ENCODE measurements around the gene PPP1R17.

PPP1R17 gene

DNA sequence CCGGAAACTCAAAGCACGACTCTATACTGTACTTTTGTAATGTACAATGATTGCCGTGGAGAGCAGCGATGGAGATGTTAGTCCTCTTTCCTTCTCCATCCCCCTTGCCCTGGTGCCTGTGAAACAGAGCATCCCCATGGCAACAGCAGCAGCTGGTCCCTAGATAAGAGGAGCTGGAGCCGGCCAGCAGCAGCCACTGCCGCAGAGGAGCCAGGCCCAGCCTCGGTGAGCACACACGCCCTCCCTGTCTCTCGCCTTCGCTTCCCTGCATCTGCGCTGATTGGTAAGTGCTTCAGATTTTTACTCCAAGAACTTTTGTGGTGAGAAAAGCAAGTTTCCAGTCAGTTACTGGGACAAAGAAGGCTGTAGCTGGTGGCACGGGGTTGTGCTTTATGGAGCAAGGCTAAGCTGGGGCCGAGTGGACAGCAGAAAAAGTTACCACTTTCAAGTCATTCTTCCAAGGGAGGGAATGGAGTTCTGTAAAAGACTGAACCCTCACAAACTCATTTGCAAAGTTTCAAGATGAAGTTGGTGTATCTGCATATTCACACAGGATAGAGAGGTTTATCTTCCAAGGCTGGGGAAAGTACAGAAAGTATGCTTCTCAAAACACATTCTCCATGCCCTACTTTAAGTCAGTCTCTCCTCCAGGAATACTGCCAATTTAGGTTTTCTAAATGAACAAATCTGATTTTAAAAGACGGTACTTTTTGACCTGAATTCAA lies at the start of gene PPP1R17:
Gene PPP1R17, plus strand, starts transcription at position 192 of the 725 bp plus-strand sequence. CDS start 5,227 bp downstream, outside the sequence.
- no peak for DNase-seq (ENCODE audit: low read depth in 2 of 2)

- no peak for DNase-seq (ENCODE audit: low read depth in 2 of 2)
These were observed 46.6 kb upstream of the PPP1R17 start for GRCh38 chr7:31640381-31640780.

- DNase-seq (ENCODE audit: low read depth in 2 of 2), result no peak
These were observed 44.3 kb upstream of the PPP1R17 start for GRCh38 chr7:31642681-31643115.

GRCh38 chr7:31646942-31647341 lies 40.1 kb upstream of the PPP1R17 start:
- DNase-seq (ENCODE audit: low read depth in 2 of 2), result no peak

- DNase-seq (ENCODE audit: low read depth in 2 of 2), result no peak
These were observed 39.5 kb upstream of the PPP1R17 start for GRCh38 chr7:31647511-31647910.

DNA sequence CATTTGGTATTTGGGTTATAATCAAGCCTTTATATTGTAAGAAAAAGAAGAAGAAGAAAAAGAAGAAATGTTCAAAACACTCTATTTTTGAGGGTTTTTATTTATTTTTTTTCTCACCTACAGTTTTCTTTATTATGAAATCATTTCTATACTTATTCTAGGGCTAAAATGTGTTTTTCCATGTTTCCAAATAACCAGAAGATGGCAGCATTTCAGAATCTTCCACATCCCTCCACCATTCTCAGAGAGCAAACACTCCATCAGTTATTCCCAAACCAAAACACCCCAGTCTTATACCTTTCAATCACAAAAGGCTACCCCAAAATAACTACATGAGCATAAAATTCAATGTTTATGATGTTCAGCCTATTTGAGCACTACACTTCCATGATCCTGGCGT lies 38.7 kb upstream of the PPP1R17 start:
- DNase-seq (ENCODE audit: low read depth in 2 of 2), result no peak

DNA sequence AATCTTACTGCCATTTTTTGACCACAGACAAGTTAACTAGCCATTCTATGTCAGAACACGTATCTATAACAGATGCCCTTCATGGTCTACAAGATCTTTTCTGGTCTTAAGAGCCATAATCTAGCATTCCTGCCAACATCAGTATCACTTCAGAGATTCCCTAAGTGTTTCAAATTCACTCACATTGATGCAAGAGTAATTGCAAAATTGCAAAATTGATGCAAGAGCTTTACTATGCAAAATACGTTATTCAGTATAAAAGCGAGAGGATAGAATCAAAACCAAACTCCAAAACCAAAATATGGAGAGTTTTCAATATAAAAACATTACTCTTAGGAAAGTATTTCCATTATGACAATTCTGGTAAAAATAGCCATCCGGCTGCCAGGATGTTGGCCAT lies 38.1 kb upstream of the PPP1R17 start:
- DNase-seq (ENCODE audit: low read depth in 2 of 2), result no peak

DNA sequence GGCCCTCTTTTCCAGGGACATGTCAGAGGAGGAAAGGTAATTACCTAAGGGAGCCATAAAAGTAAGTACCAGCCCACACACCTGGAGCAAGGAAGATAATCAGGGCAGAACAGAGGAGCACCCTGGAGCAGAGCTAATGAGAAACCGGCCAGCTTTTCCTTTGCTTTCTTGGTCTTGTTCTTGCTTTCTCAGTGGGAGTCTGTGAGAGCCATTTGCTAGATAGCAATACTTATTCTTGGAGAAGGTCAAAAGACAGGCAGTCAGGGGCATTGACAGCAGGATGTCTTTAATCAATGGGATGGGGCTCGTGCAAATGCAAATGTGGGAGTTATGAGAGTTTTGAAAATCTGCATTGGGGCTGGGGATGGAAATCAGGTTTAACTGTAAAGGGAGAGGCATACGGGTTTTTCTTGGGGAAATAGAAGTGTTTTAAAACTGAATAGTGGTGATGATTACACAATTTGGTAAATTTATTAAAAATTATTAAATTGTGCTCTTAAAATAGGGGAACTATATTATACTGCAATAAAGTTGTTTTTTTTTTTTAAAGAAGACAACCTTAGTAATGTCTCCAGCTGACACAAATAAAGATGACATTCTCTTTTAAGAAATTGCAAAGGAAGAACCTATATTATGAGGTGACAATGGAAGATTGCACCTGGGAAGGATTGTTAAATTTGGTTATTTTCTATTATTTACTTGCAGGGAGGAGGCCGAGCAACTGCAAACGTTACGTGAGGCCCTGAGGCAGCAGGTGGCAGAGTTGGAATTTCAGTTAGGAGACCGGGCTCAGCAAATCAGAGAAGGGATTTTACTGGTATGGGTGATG lies 35.6 kb upstream of the PPP1R17 start:
- DNase-seq (ENCODE audit: low read depth in 2 of 2), result no peak

- DNase-seq (ENCODE audit: low read depth in 2 of 2), result no peak
These were observed 35.0 kb upstream of the PPP1R17 start for GRCh38 chr7:31652063-31652326.

DNA sequence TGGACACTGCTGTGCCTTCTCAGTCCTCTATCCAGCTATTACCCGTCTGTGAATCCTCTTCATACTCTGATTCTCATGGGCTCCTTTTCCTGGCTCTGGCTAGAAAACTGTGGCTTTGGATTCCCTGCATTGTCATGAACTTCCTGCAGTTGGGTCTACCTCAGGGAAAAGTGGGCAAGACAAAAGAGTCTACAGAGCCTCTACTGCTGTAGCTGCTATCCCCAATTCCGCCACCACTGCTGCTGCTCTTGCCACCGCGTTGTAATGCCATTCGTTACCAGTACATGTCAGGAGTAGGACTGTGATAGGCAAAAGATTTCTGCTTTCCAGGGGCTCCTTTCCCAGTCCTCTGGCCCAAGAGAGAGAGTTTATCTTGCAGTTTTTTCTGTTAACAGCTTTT lies 23.9 kb upstream of the PPP1R17 start:
- DNase-seq (ENCODE audit: low read depth in 2 of 2), result no peak

DNA sequence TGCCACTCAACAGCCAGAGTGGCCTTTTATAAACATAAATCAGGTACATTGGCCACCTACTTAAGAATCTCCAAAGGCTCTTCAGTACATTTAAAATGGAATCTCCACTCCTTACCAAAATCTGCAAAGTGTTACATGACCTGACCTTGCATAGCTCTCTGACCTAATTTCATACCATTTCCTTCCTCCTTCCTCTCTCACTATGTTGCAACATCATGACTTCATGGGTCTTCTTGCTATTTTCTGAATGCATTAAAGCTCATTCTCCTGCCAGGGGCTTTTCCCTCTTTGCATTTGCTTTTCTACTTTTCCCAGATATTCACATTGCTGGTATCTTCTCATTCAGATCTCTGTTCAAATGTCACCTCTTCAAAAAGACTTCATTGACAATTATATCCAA lies 22.1 kb upstream of the PPP1R17 start:
- no peak for DNase-seq (ENCODE audit: low read depth in 2 of 2)

DNA sequence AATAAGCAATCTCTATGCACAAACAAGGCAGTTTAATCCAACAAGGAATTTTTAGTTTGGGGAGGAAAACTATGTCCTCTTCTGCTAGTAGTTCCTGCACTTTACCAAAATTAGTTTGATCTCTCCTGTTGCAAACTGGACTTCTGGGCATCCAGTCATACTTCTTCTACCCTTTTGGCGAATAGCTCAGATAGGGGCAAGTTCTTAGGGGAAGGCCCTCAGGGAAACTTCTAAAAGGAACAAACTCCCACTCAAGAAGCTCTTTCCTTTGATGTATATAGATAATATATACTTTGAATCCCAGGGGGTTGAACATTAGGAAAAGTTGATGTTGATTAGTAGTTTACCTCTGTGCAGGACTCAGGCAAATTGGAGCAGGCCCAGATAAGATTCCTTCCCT lies 21.5 kb upstream of the PPP1R17 start:
- no peak for DNase-seq (ENCODE audit: low read depth in 2 of 2)

GRCh38 chr7:31669461-31669860 lies 17.6 kb upstream of the PPP1R17 start:
- no peak for DNase-seq (ENCODE audit: low read depth in 2 of 2)

GRCh38 chr7:31679574-31680305 lies 7.3 kb upstream of the PPP1R17 start:
- DNase-seq (ENCODE audit: low read depth in 2 of 2), result no peak

DNA sequence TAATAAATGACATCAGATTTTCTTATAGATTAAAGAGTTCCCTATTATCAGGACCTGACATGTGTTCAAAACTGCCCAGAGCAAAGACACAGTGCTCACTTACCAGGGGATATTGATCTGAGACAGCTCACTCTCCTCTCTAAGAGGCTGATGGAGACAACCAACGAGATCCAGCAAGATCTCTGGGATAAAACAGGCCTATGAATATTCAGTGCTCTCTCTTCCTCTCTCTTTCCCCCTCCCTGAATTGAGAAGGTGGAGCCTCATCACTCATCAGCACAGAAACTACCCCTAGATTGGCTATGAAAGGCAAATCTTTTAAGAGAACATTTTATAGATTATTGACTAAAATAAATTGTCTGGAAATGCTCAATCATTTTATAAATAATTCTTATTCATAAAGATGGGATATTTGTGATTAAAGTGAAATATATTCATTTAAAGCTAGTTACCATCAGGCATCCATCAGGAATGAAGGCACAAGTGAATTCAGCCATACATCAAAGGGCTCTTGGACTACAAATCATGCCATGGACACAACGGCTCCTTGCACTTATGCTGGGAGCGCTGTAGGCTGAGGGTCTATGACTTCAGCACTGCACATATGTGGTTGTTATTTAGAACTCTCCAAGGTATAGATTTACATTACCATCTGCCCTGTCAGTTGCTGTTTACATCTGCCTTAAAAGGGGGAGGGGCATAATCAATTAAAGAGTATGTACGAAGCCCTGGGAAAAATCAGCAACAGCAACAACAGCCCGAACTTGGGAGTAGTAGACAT lies 3.4 kb upstream of the PPP1R17 start:
- no peak for DNase-seq (ENCODE audit: low read depth in 2 of 2)

DNA sequence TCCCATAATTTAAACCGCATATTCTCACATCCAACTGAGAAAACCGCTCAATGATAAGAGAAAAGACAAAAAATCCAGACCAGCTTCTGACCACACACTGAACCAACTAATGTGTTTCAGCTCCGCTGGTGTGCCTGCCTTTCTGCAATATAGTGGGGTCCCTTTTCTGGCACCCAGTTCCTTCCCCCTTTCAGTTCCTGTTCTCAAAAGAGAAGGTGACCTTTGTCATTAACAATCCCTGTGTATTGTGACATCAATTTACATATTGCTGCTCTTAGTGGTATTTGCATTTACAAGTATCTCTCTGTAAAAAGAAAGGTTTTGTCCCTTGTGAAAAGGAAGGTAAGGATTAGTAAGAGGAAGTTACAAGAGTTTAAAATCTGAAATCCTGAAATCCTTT lies 1.4 kb downstream of the PPP1R17 start:
- no peak for DNase-seq (ENCODE audit: low read depth in 2 of 2)

DNA sequence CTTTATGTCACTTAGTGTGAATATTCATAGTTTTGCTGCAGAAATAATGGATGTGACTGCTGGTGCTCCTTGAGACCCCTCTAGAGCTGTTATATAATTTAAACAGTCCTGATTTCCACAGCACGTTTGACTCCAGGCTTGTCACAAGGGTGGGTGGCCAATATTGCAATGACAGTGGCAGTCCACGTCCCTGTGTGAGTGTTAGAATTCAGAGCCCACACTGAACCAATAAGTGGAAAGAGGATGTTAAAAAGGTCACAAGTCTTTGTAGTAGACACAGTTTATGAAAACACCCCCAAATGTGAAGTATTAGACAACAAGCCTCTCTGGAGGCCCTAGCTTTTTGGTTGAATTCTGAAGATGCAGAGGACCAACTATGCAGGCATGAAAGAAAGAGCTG lies 2.0 kb downstream of the PPP1R17 start:
- no peak for DNase-seq (ENCODE audit: low read depth in 2 of 2)

GRCh38 chr7:31690935-31691334 lies 3.9 kb downstream of the PPP1R17 start:
- no peak for DNase-seq (ENCODE audit: low read depth in 2 of 2)

DNA sequence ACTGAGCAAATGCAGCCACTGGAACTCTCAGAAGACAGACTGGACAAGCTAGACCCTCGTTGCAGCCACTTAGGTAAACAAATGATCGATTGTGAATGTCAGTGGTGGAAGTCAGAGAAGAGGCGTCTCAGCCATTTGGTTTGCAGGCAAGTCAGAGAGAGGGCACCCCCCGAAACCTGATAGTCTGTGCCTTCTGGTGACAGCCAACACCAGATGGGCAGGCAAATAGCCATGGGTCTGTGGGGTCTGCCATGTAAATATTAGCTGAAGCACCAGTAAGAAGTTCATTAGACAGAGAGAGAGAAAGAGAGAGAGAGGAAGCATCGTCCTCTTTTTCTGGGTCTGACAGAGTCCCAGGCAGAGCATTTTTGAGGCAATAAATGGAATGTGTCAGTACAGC lies 5.4 kb downstream of the PPP1R17 start:
- no peak for DNase-seq (ENCODE audit: low read depth in 2 of 2)

- no peak for DNase-seq (ENCODE audit: low read depth in 2 of 2)
These were observed 5.9 kb downstream of the PPP1R17 start for GRCh38 chr7:31692871-31693270.

DNA sequence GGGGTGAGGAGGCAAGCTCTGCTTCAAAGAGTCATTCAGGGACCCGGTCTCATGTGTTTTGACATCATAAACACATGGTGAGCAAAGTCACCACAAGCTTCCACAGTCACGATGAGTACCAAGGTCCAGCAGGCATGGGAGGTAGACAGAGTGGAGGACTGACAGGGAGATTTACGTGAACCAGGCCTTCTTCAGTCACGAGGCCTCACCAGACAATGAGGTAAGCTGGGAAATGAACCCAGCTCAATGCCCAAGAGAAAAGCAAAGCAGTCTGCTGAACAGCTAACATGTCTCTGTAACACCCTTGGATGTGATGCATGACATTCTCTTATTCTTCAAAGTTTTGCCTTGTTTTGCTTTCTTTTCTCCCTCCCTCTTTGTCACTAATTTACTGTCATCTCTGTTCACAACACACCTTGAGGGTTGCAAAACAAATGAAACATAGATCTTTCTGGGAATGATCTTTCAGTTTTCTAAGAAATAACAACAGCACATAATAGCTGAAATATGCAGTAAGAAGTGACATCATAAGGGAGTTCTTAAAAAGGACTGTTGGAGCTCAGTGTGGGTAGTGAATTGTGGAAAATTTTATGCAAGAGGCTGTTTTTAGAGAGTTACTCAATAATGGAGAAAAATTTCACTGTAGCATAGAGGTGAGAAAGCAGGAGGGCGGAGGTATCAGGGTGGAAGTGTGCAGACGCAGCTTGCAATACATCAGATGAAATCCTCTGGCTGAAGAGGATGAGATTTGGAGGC lies 9.0 kb downstream of the PPP1R17 start:
- DNase-seq (ENCODE audit: low read depth in 2 of 2), result no peak

Measured in stimulated activated CD8-positive, alpha-beta memory T cell treated with anti-CD3 and anti-CD28 coated beads, Interleukin-7, amount 100 ng/mL, for 1 hour (primary cell).